Progenitor cell of endocrine pancreas (in vitro differentiated cells): ENCODE data around the gene CLCN3. TPM values are rescaled to one million over a fixed set of nuclear protein-coding genes. Genes with fewer than 3 reads are reported as not detected.
"Not testable (repeated sequence)": the region's sequence is repeated elsewhere in the genome, so short reads cannot be mapped to it uniquely, and the experiment has no call there.

Experiments
- DNase-seq: peaks from one replicate; pipeline ENCODE4 v3.0.0; 2021; ENCODE audit warnings: low spot score; ENCODE audit not compliant: unreplicated experiment
- H3K27ac Mint-ChIP-seq: 2 replicates; pipeline ENCODE4 v1.8.0; 2021; ENCODE audit warnings: mild to moderate bottlenecking, moderate library complexity, mixed read lengths
- H3K27me3 Mint-ChIP-seq: 2 replicates; pipeline ENCODE4 v1.8.0; 2021; ENCODE audit warnings: mixed read lengths
- H3K36me3 Mint-ChIP-seq: 2 replicates; pipeline ENCODE4 v1.8.0; 2022; ENCODE audit warnings: mixed read lengths; ENCODE audit not compliant: insufficient read depth
- H3K4me1 Mint-ChIP-seq: 2 replicates; pipeline ENCODE4 v1.8.0; 2021; ENCODE audit warnings: low read depth, mixed read lengths
- H3K4me3 Mint-ChIP-seq: 2 replicates; pipeline ENCODE4 v1.8.0; 2021; ENCODE audit warnings: low read depth, mild to moderate bottlenecking, moderate library complexity, mixed read lengths
- H3K9me3 Mint-ChIP-seq: 2 replicates; pipeline ENCODE4 v1.8.0; 2021; ENCODE audit warnings: low read depth, mixed read lengths
- CTCF ChIP-seq: fragments of 200-600 bp; sonication (generic); IDR thresholded peaks from one replicate; pipeline ENCODE4 v1.5.0; 2021; ENCODE audit warnings: antibody characterized with exemption, mild to moderate bottlenecking; ENCODE audit not compliant: unreplicated experiment
- total RNA-seq: library from RNA; stranded (reverse); gene quantifications from 2 replicates; pipeline ENCODE4 v1.2.1, GENCODE V29; 2021

Gene CLCN3
- total RNA-seq, 1 donor from 2014 or later = 117 TPM

GRCh38 chr4:169730564-169730963 is 110.2 kb downstream of the CLCN3 start:
- H3K27me3 Mint-ChIP-seq = no peaks in the 10 kb centered on the region
- peaks cover 9% of the 10 kb centered on the region for H3K36me3 Mint-ChIP-seq
- H3K27ac Mint-ChIP-seq = no peak overlapping the region
- peaks cover 2% of the 10 kb centered on the region for H3K4me1 Mint-ChIP-seq
- H3K4me3 Mint-ChIP-seq = no peak overlapping the region
- TF ChIP-seq CTCF = no peak
- DNase-seq = no peak
- no peaks in the 10 kb centered on the region for H3K9me3 Mint-ChIP-seq

GRCh38 chr4:169738604-169739003 is 118.2 kb downstream of the CLCN3 start:
- peaks cover 17% of the 10 kb centered on the region for H3K36me3 Mint-ChIP-seq
- DNase-seq, H3K4me3 Mint-ChIP-seq, H3K9me3 Mint-ChIP-seq, H3K27ac Mint-ChIP-seq, H3K27me3 Mint-ChIP-seq, H3K4me1 Mint-ChIP-seq: not testable (repeated sequence)

- TF ChIP-seq CTCF = no peak
- H3K36me3 Mint-ChIP-seq = peaks cover 13% of the 10 kb centered on the region
- no peak overlapping the region for H3K27ac Mint-ChIP-seq
- no peaks in the 10 kb centered on the region for H3K4me1 Mint-ChIP-seq
- no peaks in the 10 kb centered on the region for H3K9me3 Mint-ChIP-seq
- H3K27me3 Mint-ChIP-seq = no peaks in the 10 kb centered on the region
- H3K4me3 Mint-ChIP-seq = no peak overlapping the region
- DNase-seq = no peak
These were observed 121.2 kb downstream of the CLCN3 start for GRCh38 chr4:169741569-169741968.

GRCh38 chr4:169744601-169745000 is 124.2 kb downstream of the CLCN3 start:
- no peak for TF ChIP-seq CTCF
- H3K27ac Mint-ChIP-seq = no peak overlapping the region
- H3K4me1 Mint-ChIP-seq = no peaks in the 10 kb centered on the region
- H3K27me3 Mint-ChIP-seq = no peaks in the 10 kb centered on the region
- H3K4me3 Mint-ChIP-seq = no peak overlapping the region
- DNase-seq = no peak
- no peaks in the 10 kb centered on the region for H3K9me3 Mint-ChIP-seq
- H3K36me3 Mint-ChIP-seq = peaks cover 6% of the 10 kb centered on the region

GRCh38 chr4:169745291-169745690 is 124.9 kb downstream of the CLCN3 start:
- DNase-seq = no peak
- Mint-ChIP-seq H3K4me1 (no peaks in the 10 kb centered on the region), H3K9me3 (no peaks in the 10 kb centered on the region), H3K27ac (no peak overlapping the region), H3K4me3 (no peak overlapping the region), H3K27me3 (no peaks in the 10 kb centered on the region), H3K36me3 (peaks cover 7% of the 10 kb centered on the region)
- TF ChIP-seq CTCF = no peak

- peaks cover 2% of the 10 kb centered on the region for H3K36me3 Mint-ChIP-seq
- peak overlapping the region; percentile 93 for H3K27ac Mint-ChIP-seq
- H3K4me1 Mint-ChIP-seq = peaks cover 11% of the 10 kb centered on the region
- peak overlapping the region; percentile 85 for H3K4me3 Mint-ChIP-seq
- peaks cover 4% of the 10 kb centered on the region for H3K27me3 Mint-ChIP-seq
- no peaks in the 10 kb centered on the region for H3K9me3 Mint-ChIP-seq
- DNase-seq = no peak
- TF ChIP-seq CTCF = no peak
These were observed 136.7 kb downstream of the CLCN3 start for GRCh38 chr4:169756971-169757574.
